D341Med (cell line): ENCODE measurements around the gene NANOS2.
A peak's percentile ranks its signal among the peaks of the same experiment; 100 is the strongest.
"Not testable (repeated sequence)": the region's sequence is repeated elsewhere in the genome, so short reads cannot be mapped to it uniquely, and the experiment has no call there.

Source experiments
- DNase-seq: peaks from one replicate; pipeline ENCODE4 v3.0.0; 2012; ENCODE audit warnings: low spot score

Gene NANOS2

DNA sequence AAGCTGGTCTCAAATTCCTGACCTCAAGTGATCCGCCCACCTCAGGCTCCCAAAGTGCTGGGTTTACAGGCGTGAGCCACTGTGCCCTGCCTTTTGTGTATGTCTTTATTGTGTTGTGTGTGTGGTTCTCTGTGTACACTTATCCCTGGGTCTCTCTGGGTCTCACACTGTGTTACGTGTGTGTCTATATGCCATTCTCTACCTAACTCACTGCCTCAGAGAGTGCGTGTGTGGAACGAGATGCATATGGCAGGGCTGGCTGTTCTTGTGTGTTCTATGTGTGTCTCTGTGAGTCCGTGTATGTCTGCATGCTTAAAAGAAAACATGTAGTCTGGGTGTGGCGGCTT is 40.0 kb downstream of the NANOS2 start:
- DNase-seq, result no peak

- no peak for DNase-seq
These were observed 41.3 kb downstream of the NANOS2 start for GRCh38 chr19:45873219-45873772.

- no peak for DNase-seq
These were observed 42.3 kb downstream of the NANOS2 start for GRCh38 chr19:45872095-45872919.

GRCh38 chr19:45870798-45871197 is 43.8 kb downstream of the NANOS2 start:
- no peak for DNase-seq

DNA sequence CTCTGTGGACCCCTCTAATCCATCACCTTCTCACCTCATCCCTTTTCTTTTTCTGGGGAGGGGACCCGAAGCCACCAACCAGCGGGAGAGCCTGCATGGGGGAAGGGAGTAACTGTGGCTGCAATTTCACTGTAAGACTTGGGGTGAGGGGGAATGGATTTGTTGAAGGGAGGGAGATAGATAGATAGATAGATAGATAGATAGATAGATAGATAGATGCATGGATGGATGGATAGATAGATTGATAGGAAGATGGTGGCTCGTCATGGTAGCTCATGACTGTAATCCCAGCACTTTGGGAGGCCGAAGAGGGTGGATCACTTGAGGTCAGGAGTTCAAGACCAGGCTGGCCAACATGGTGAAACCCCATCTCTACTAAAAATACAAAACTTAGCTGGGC is 47.3 kb downstream of the NANOS2 start:
- DNase-seq, result not testable (repeated sequence)

DNA sequence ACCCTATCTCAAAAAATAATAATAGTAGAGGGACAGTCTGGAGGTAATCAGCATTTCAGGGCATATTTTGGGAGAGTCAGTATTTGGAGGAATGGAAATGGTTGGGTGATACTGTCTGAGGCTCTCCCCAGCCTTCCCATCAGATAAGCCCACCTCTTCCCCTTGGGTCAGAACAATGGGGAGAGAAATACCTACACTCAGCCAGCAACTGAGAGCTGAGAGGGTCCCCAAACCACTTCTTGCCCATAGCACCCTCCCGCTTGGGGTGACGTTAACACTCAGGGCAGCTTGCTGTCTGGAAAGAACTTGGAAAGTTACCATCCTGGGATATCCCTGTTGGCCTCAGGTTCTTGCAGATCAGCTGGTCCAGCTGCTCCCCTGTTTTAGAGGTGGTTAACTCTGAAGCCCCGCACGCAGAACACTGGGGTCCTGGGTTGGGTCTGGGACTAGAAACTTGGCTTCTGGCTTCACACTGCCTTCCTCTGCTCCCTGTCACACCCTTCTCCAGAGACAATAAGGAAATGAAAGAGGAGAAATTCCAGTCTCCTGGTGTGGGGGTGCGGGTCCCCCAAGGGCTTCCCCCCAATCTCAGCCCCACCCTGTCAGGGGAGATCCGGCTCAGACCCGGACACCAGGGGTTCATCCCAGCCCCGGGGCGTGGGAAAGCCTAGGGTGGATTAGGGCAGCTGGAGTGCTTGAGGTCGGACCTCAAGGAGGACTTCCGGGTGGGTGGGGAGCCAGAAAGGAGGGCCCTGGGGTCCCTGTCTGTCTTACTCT is 48.0 kb downstream of the NANOS2 start:
- DNase-seq, result no peak

DNA sequence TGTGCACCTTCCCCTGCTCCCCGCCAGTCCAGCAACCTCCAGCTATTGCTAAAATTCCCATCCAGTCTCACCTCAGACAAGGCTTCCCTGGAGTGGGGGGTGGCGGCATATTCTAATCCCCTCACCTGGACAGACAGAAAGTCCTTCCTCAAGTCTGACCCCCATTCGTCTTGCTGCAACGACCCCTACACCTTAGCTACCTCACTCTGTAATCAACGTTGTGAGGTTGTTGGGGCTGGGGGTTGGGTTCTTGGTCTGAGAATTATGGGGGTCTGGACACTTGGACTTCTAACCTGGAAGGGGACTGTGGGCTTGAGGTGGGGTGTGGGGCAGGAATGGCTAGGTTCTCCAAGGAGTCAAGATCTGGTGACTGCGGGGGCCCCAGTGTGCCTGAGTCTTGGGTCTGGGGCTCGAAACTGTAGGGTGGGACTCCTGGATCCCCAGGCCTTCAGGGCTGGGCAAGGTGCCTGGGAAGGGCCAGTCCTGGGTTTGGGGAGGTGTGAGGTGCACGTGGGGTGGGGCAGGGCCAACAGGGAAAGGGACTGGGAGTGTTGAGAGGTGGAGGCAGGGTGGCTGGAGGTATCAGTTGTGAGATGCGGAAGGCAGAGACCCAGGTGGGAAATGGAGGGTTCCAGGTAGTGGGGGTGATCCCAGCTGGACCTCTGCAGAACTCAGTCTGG is 49.2 kb downstream of the NANOS2 start:
- DNase-seq, result no peak

DNA sequence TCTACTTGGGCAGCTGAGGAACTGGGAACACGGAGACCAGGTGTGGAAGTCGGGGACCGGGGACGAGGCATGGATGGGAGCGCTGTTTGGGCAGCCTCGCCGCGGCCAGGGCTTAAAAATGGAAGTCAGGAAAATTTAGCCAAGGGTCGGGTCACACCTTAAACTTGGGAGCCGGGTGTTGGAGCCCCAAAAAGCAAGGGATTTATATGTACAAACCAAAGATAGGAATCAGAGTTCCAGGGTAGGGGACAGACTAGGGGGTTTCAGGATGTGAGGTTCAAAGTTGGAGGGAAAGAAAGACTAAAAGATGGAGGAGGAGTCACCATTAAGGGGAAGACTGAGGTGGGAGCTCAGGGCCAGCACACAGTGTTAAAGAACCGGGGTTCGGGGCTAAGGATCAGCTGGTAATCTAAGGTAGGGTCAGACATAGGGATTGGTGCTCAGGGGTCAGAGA is 49.9 kb downstream of the NANOS2 start:
- no peak for DNase-seq

- DNase-seq, result peak; percentile 89
These were observed 50.5 kb downstream of the NANOS2 start, which contains the start of gene FOXA3 for GRCh38 chr19:45863840-45864628. Gene FOXA3 (plus strand): TSS chr19:45864326. CDS start chr19:45864457, 131 bp downstream.

DNA sequence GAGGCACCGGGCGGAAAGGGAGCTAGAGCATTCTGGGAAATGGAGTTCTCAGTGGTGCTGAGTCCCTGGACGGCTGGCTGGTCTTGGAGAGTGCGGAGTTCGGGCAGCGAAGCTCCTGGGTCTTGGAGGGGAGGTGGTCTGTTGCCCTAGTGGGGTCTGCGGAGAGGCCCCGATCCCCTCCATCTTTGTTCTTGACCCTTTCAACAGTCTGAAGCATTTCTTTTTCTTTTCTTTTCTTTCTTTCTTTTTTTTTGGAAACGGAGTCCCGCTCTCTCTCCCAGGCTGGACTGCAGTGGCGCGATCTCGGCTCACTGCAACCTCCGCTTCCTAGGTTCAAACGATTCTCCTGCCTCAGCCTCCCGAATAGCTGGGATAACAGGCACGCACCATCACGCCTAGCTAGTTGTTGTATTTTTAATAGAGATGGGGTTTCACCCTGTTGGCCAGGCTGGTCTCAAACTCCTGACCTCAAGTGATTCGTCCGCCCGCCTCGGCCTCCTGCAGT is 51.2 kb downstream of the NANOS2 start:
- DNase-seq, result no peak
